ENCODE results near the gene TTC28. TPM values are rescaled to one million over a fixed set of nuclear protein-coding genes. Genes with fewer than 3 reads are reported as not detected.

The TTC28 gene
- total RNA-seq (2022; extraction: Qiagen RNA extraction) = 2.1 to 3.7 TPM (median 3.2 TPM) in 5 replicates

GRCh38 chr22:28679611-28680287, at the start of gene TTC28:
Gene TTC28 (minus strand): TSS chr22:28679840. CDS start chr22:28679723, 117 bp downstream.

Other genes starting within 250 kb of the TTC28 start
- 8.9 to 11.7 TPM (median 11.0 TPM) in 5 replicates for gene CHEK2, start 62.0 kb upstream of the TTC28 start, total RNA-seq (2022; extraction: Qiagen RNA extraction)
- gene HSCB, start 62.2 kb upstream of the TTC28 start, total RNA-seq (2022; extraction: Qiagen RNA extraction) = 9.9 to 15.0 TPM (median 12.5 TPM) in 5 replicates
- gene CCDC117, start 92.9 kb upstream of the TTC28 start, total RNA-seq (2022; extraction: Qiagen RNA extraction) = 8.2 to 12.9 TPM (median 10.0 TPM) in 5 replicates
- gene XBP1, start 120.7 kb upstream of the TTC28 start, total RNA-seq (2022; extraction: Qiagen RNA extraction) = 52.0 to 61.0 TPM (median 54.8 TPM) in 5 replicates
- gene ZNRF3, start 203.7 kb upstream of the TTC28 start, total RNA-seq (2022; extraction: Qiagen RNA extraction) = 5.4 to 8.6 TPM (median 7.6 TPM) in 5 replicates

All from A549 treated with Hydrocortisone at 1 μM for 4 hours (cell line).